ENCODE data around the gene PIK3AP1.
"Not testable (repeated sequence)": the region's sequence is repeated elsewhere in the genome, so short reads cannot be mapped to it uniquely, and the experiment has no call there.

PIK3AP1 gene

GRCh38 chr10:96560489-96560888, 159.8 kb downstream of the PIK3AP1 start:
- H3K4me3 ChIP-seq (ENCODE audit: low read length): no peak overlapping the region
- no peak for TF ChIP-seq CTCF (IDR thresholded peaks at IDR 0.05; ENCODE audit: insufficient read depth, low read depth, low read length, missing control alignments)
- no peak for DNase-seq (ENCODE audit: low read depth)

DNA sequence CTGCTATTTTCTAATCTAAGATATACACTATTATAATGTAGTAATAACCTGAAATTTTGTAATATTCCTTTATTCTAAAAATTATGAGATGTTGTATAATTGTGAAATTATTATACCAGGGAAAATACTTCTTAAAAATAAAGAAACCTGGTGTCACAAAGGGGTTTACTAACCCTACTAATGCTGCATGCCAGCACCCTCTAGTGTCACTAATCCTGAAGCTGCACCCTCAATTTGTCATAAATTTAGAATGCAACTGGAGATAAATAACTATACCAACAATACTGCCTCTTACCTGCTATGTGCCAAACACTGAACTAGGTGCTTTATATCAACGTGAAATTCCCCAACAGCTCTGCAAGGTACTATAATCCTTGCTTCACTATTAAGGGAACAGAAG, 164.3 kb downstream of the PIK3AP1 start:
- TF ChIP-seq CTCF (IDR thresholded peaks at IDR 0.05; ENCODE audit: insufficient read depth, low read depth, low read length, missing control alignments): peak; percentile 55
- no peak overlapping the region for H3K4me3 ChIP-seq (ENCODE audit: low read length)
- peak; percentile 25 for DNase-seq (ENCODE audit: low read depth)

GRCh38 chr10:96555330-96555729, 165.0 kb downstream of the PIK3AP1 start:
- no peak overlapping the region for H3K4me3 ChIP-seq (ENCODE audit: low read length)
- no peak for DNase-seq (ENCODE audit: low read depth)
- TF ChIP-seq CTCF (IDR thresholded peaks at IDR 0.05; ENCODE audit: insufficient read depth, low read depth, low read length, missing control alignments): no peak

GRCh38 chr10:96548589-96548988, 171.7 kb downstream of the PIK3AP1 start:
- DNase-seq (ENCODE audit: low read depth): no peak
- no peak overlapping the region for H3K4me3 ChIP-seq (ENCODE audit: low read length)
- TF ChIP-seq CTCF (IDR thresholded peaks at IDR 0.05; ENCODE audit: insufficient read depth, low read depth, low read length, missing control alignments): no peak

DNA sequence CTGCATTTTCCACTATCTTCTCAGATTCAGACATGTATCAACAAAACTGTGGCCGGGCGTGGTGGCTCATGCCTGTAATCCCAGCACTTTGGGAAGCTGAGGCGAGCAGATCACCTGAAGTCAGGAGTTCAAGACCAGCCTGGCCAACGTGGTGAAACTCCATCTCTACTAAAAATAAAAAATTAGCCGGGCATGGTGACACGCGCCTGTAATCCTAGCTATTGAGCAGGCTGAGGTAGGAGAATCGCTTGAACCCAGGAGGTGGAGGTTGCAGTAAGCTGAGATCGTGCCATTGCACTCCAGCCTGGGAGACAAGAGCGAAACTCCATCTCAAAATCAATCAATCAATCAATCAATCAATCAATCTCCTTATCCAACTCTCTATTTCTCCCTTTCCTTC, 174.8 kb downstream of the PIK3AP1 start:
- not testable (repeated sequence) for H3K4me3 ChIP-seq (ENCODE audit: low read length); DNase-seq (ENCODE audit: low read depth)
